ENCODE measurements around the gene AHCY. TPM values are rescaled to one million over a fixed set of nuclear protein-coding genes. Genes with fewer than 3 reads are reported as not detected.

Gene AHCY
- total RNA-seq, 2 experiments from 2014 or later: 205 to 211 TPM

DNA sequence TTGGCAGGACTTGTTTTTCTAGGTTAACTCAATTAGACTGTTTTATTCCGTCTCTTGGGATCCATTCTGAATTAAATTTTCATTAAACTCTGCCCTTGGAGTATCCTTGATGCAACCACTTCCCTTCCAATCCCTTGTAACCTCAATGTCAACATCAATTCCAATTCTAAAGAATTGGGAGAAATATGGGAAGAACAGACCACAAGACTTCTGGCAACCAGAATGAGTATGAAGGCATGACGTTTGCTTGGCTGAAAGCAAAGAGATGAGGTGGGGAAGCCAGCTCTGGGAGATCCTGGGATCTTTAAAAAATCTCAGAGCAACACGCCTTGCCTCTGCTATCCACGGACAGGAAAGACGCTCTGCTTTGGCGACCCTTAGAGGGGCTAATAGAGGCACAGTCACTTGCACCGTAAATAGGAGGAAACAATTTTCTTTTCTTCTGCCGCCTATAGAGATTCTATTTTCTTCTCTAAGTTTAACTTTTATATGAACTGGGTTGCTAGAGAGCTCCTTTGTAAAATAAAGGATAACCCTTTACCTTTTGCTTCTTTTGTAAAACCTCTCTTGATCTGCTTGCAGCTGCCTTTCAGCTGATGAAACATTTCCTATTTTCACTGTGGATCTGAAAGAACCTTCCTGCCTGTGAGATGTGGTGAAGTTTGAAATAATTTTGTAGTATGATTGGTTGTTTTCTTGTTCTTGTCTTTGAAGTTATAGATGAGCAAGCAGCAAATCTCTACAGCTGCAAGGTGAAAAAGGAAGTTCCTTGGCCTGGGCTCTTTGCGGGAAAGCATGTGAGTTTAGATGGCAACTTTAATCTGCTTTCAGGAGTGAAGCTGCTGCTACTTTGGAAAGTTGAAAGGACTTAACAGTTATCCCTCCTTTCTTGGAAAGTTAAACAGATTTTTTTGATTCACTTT is 62.2 kb downstream of the AHCY start, which contains the start of gene ASIP:
Gene ASIP (plus strand): TSS at position 731 of the 923 bp plus-strand sequence. CDS start 18,952 bp downstream, outside the sequence.
- POLR2A ChIA-PET: no interaction called here
- CTCF ChIA-PET: no interaction called here

GRCh38 chr20:34240121-34240520 is 63.0 kb downstream of the AHCY start:
- ChIA-PET CTCF (no interaction called here), POLR2A (no interaction called here)

DNA sequence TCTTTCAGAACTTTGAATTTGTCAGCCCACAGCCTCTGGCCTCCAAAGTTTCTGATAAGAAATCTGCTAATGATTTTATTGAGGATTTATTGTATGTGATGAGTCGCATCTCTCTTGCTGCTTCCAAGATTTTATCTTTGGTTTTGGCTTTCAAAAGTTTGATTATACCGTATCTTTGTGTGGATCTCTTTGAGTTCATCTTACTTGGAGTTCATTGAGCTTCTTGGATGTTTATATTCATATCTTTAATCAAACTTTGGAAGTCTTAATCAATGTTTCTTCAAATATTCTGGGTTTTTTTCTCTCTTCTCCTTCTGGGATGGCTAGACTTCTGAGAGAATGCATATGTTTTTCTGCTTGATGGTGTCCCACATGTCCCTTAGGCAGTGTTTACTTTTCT is 65.2 kb downstream of the AHCY start:
- ChIA-PET CTCF (no interaction called here), POLR2A (no interaction called here)

DNA sequence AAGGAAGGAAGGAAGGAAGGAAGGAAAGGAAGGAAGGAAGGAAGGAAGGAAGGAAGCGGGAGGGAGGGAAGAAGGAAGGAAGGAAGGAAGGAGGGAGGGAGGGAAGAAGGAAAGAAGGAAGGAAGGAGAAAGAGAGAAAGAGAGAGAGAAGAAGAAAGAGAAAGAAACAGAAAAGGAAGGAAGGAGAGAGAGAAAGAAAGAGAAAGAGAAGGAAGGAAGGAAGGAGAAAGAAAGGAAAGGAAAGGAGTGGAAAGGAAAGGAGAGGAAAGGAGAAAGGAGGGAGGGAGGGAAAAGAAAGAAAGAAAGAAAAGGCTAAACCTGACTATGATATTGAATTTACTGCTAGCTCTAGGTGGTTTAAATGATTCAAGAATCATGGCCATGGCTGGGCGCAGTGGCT is 67.3 kb downstream of the AHCY start:
- ChIA-PET POLR2A (no interaction called here), CTCF (no interaction called here)

DNA sequence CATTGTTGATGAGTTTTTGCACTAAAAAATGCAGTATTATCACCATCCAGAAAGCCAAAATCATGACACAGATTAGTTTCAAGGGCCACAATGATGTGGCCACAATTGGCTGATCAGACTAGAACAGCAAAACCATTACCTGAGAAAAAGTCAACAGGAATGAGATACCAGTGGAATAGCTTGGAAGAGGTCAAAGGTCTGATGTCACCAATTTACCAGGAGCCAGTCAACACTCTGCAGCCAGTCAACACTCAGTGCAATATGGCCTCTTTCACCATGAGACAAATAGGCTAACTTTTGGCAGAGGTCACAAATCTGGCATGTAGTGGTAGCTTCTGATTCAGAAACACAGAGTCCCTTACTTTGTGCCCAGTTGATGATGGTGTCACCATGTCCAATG is 69.5 kb downstream of the AHCY start:
- CTCF ChIA-PET: interaction anchor here (1.5 kb wide), 1 partner anchor 9 kb away, joined by 3 read pairs; no protein-coding TSS in a partner anchor
- POLR2A ChIA-PET: no interaction called here

- CTCF ChIA-PET: interaction anchor here (1.5 kb wide), 1 partner anchor 10 kb away, joined by 3 read pairs; no protein-coding TSS in a partner anchor
- POLR2A ChIA-PET: interaction anchor here (0.6 kb wide), 1 partner anchor 141 kb away, joined by 4 read pairs; no protein-coding TSS in a partner anchor
Measured at GRCh38 chr20:34232494-34233087, 70.6 kb downstream of the AHCY start.

DNA sequence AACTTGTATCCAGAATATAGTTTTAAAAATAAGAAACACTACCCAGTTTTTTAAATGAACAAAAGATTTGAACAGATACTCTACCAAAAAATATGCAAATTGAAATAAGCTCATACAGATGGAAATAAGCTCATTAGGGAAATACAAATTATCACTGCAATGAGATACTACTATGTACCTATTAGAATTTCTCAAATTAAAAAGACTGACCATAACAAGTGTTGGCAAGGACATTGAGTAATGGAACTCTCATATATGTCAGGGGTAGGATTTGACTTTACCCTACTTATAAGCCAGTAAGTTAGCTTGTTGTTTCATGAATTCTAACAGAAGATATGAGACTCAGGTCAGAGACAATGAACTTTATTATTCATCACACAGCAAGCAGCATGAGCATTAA is 71.5 kb downstream of the AHCY start:
- ChIA-PET POLR2A (no interaction called here), CTCF (interaction anchor here (0.6 kb wide), 1 partner anchor 496 kb away, joined by 3 read pairs; no protein-coding TSS in a partner anchor)

Other genes with a start within 250 kb of the AHCY start
- 100 to 1,000 TPM; 150 to 154 TPM for gene EIF2S2, start 191.1 kb downstream of the AHCY start, total RNA-seq
- gene ASIP, start 61.9 kb downstream of the AHCY start, total RNA-seq: not detected
- gene ITCH, start 59.9 kb upstream of the AHCY start, total RNA-seq: 10 to 100 TPM; 44.1 to 44.8 TPM
- gene DYNLRB1, start 213.1 kb upstream of the AHCY start, total RNA-seq: 10 to 100 TPM; 81.3 to 86.6 TPM

Data from activated CD8-positive, alpha-beta memory T cell treated with anti-CD3 and anti-CD28 coated beads for 36 hours (primary cell).